Caki2 (cell line): ENCODE measurements around the gene MYNN. TPM values are rescaled to one million over a fixed set of nuclear protein-coding genes. Genes with fewer than 3 reads are reported as not detected.
"Not testable (repeated sequence)": the region's sequence is repeated elsewhere in the genome, so short reads cannot be mapped to it uniquely, and the experiment has no call there.

Source experiments
- DNase-seq: peaks from one replicate; pipeline ENCODE4 v3.0.0-alpha.2; 2015; ENCODE audit warnings: low read depth
- in situ Hi-C: cut with HindIII; loops from 2 replicates; pipeline ENCODE4 v1.10.0; 2016; ENCODE audit warnings: low sequenced_read_pairs, low pct_unique_long_range_greater_than_20kb, mixed read lengths
- total RNA-seq: library from RNA; depleted of rRNA; stranded (reverse); fragments of >200 nt; shearing (Covaris generic); gene quantifications from 2 replicates; pipeline ENCODE4 v1.2.3, GENCODE V29; 2014; ENCODE audit warnings: low replicate concordance; rRNA removed

The MYNN gene
- 17.0 and 17.8 TPM in 2 replicates for total RNA-seq

DNA sequence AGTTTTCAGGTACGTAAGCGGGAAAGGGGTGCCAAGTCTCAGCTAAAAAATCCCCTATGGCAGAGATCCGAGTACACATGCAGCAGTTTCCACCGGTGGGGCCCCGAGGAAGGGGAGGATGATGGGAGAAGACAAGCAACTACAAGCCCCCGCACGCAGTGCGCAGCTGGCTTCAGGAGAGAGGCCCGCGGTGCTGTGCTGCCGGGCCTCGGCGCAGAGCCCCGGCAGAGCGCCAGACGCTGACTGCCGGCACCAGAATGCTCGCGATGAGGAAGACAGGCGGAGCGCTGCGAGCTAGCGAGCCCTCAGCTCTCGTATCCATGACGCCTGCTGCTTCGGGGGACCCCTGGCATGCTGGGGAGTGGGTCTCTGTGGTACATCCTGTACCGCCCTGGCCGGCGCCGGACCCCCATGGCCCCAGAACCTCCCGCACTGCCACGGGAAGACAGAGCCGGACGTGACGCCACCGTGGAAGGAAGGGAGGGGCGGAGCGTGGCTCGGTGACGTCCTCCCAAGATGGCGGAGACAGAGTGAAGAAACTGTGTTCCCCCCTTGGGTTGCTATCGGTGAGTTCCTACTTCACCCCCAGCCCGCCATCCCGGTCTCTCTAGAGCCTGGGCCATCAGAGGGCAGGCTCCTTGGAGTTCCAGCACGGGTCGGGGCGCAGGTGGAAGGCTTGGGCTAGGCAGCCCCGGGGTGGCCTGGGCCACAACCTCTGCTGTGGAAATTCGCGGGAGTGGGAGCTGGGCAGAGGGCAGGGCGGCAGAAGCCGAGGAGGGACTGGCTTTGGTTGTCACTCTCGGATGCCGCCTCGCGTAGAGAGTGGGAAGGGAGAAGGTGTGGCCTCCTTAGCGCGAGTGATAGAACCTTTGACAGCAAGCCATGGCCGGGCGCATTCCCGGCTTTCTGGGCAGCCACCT, at the start of gene MYNN:
MYNN (plus strand) TSS at position 500 of the 920 bp plus-strand sequence. CDS start 900 bp downstream, outside the sequence.
- peak; percentile 93 for DNase-seq
- in situ Hi-C loops, result no loop called here

DNA sequence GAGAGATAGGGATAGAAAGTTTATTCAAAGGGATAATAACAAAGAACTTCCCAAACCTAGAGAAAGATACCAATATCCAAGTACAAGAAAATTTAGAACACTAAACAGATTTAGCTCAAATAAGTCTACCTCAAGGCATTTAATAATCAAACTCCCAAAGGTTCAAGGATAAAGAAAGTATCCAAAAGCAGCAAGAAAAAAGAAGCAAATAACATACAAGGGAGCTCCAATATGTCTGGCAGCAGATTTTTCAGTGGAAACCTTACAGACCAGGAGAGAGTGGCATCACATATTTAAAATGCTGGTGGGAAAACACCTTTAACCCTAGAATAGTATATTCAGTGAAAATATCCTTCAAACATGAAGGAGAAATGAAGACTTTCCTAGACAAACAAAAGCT, 41.3 kb upstream of the MYNN start:
- in situ Hi-C loops, DNase-seq: not testable (repeated sequence)

DNA sequence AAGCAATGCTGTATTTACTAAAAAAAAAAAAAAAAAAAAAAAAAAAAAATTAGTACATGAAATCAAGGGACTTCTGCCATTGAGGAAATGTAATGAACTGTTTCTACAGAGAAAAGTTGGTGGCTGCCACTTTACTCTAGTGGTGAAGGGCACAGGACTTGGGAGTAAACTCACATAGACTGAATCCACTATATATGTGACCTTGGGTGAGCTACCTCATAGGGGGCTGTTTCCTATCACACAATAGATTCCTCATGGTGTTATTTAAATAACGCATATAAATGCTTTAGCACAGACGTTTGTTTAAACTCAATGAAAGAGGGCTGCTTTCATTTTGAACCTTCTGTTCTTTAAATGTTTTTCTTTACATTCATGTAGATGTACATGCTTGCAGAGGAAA, 34.1 kb upstream of the MYNN start:
- in situ Hi-C loops, result no loop called here
- DNase-seq, result no peak

DNA sequence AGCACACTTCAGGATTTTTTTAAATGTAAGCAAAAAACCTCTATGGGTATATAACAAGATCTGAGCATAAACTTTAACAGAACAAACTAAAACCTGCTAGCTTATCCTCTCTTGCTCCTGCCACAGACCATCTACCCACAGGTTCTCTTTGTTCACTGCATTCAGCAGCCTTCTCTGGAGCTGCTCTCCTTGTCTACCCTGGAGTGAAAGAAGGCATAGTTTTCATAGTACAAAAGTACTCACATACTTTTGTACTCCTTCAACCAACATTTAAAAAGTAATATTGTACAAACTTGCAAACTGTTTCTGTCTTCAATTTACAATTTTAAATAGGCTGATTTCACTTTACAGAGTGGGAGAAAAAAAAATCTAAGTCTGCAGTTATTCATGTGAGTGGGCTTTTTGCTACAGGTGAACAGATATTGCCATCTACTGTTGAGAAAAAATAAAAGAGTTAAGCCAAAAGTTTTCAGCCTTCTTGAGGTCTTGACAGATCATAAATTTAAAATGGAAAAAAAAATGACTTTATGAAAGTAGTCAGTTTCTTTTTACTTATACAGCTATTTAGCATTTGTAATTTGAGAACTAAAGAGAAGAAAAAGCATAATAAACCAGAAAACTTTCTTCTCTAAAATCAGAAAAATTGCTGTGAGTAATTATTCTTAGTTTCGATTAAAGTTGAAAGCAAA, 28.7 kb upstream of the MYNN start:
- in situ Hi-C loops, result no loop called here
- DNase-seq, result peak; percentile 32

DNA sequence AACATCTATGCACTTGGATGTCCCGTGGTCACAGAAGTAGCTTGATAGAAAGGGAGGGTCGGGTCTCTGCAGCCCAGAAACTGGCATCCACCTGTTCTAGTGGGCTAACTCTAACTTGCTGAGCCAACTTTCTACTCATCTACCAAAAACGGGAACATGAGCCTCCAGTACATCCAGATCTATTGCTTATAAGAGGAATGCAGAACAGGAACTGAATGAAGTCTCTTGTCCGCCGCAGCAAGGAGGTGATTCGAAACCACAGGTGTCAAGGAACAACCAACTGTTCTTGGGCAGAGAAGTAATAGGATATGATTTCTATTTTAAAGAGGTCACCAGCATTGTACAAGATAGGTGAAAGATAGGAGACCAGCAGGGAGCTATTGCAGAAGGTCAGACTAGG, 26.3 kb upstream of the MYNN start:
- in situ Hi-C loops, result no loop called here
- DNase-seq, result no peak

DNA sequence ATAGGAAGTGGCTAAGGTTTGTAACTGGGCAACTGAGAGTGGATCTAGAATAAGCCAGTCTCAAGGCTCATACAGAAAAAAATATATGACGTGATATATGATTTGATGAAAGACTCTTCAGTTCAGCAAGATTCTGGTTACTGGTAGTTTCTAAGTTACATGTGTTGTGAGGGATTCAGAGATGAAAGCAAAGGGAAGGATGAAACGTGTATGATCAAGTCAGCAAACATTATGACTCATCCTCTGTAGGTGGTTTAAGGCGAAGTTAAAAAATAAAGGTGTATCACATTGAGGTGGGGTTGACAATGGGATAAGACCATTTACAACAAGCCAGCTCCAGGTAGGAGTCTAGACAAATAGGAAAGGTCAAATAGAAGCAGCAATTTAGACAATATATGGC, 24.5 kb upstream of the MYNN start:
- DNase-seq, result no peak
- in situ Hi-C loops, result no loop called here

DNA sequence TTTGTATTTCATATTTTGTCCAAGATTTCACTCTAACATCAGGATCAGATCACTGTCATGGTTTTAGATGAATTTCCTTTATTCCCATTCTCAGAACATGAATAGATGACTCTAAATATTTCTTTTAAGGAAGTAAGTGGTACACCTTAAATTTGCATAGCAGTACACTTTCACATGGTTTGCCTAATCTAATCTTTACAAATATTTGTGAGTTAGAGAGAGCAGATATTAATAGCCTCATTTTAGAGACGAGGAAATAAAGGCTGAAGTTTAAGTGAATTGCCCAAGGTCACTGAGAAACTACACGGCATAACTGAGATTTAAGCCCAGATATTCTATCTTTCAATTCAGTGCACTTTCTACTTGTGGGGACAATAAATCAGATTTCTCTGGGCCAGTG, 22.5 kb upstream of the MYNN start:
- DNase-seq, result no peak
- in situ Hi-C loops, result no loop called here

DNA sequence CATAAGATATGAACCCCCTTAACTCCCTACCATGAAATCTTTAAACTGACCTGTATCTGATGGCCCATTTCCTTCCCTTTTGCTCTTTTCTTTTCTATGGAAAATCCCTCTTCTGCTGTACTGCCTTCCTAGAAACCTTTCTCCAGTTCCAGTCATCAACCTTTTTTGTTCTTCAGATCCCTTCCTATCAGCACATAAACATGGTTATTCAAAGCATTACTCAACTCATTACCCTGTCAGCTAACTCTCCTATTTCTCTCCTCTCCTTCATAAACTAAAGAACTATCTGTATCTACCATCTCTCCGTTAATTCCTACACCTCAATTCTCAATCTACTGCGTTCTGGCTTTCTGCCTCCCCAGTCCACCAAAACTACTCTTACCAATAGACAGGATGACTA, 21.3 kb upstream of the MYNN start:
- in situ Hi-C loops, result no loop called here
- no peak for DNase-seq

DNA sequence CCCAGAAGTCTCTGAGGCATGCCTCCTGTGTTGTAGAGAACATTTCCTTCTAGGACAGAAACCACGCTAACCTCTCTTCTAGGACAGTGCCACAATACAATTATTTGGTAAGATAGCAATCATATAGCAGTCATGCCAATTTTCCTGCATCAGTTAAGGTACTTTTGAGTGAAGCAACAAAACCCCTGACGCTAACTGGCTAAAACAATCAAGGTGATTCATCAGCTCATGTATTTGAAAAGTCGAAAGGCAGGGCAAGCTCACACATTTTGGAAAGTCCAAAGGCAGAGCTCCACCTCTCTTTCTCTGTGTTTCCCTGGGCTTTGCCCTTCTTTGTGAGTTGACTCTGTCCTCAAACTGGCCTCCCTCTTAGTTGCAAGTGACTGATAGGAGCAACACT, 18.5 kb upstream of the MYNN start:
- DNase-seq, result no peak

DNA sequence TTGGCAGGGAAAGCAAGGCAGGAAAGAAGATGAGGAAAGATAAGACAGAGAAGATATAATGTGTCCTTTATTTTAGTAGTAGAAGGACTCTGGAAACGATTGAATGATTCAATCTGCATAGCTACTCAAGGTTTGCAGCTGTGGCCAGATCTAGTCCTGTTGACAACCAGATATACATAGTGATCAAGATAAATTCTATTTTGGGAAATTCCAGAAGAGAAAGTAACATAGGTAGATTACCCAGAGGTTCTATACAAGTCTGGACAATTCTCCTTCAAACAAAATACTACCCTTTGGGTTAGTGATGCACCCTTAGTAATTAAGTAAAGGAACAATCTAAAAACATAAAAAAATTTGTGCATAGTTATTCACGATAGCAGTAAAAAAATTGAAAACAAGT, 17.7 kb upstream of the MYNN start:
- in situ Hi-C loops, result no loop called here
- no peak for DNase-seq

More for the DNA sequence above, 18.5 kb upstream of the MYNN start:
- in situ Hi-C loops, result no loop called here

DNA sequence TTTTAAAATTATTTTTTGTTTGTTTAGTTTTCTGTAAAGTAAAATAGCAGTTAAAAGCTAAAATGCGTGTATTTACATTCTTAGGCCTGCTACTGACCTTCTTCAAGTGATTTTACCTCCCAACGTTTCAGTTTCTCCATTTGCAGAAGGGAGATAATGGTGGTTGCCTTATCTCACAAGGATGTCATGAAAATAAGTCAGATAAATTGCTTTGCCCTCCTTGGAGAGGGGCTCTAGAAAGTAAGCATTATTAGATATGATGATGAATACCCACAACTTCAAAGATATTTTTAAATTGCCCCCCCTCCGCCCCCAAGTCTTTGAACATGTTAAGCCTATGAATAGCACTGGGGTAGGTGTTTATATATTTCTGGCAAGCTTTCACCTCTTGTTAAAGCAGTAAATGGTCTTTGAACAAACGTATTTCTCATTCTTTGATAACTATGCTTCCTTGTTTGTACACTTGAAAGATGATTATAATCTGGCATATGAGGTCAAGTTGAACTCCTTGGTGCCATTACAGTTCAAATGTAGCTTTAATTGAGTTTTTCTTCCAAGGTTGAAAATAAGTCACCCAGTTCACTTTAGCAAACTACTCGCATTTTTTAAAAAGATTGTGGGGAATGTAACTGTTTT, 14.7 kb upstream of the MYNN start:
- no peak for DNase-seq
- in situ Hi-C loops, result no loop called here

DNA sequence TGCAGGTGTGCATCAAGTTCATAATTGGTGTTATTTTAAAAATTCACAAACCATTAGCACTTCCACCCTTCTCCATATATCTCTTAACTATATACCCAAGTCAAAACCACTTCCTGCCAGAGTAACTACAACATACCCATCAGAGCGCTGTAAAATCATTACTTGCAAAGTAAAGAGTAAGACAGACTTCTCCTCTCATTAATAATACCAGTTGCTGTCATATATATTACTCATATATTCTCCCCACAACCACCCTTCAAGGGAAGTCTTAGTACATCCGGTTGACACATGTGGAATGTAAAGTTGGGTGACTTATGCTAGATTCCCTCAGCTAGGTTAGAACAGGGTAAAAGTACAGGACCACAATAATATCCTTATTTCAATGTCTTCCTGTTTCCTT, 13.9 kb upstream of the MYNN start:
- in situ Hi-C loops, result no loop called here
- DNase-seq, result no peak

DNA sequence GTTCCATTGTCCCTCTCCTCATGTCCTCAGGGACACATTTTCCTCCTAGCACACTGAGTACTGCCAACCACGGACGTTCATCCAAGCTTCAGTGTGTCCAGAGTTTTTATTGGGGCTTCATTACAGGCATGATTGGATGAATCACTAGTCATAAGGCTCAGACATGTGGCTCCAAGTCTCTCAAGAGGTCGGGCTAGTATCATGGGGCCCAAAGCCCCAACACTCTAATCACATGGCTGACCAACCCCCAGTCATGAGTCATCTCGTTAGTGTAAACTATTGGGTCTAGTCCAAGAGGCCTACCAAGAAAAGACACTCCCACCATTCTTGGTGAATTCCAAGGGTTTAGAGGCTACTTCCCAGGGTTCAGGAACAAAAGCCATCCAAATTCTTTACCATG, 12.7 kb upstream of the MYNN start:
- peak; percentile 85 for DNase-seq
- in situ Hi-C loops, result no loop called here

DNA sequence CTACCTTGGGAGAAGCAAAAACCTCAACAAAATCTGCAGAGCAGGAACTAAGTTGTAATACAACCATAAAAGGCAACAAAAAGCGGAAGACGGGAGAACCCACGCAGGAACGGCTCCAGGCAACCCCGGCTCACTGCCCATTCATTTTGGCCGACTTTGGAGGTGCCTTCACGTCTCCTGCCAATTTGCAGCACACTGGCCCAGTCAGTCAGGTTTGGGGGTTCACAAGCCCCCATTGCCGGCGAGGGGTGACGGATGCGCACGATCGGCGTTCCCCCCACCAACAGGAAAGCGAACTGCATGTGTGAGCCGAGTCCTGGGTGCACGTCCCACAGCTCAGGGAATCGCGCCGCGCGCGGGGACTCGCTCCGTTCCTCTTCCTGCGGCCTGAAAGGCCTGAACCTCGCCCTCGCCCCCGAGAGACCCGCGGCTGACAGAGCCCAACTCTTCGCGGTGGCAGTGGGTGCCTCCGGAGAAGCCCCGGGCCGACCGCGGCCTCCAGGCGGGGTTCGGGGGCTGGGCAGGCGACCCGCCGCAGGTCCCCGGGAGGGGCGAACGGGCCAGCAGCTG, 8.8 kb upstream of the MYNN start:
- peak; percentile 60 for DNase-seq
- in situ Hi-C loops, result no loop called here

DNA sequence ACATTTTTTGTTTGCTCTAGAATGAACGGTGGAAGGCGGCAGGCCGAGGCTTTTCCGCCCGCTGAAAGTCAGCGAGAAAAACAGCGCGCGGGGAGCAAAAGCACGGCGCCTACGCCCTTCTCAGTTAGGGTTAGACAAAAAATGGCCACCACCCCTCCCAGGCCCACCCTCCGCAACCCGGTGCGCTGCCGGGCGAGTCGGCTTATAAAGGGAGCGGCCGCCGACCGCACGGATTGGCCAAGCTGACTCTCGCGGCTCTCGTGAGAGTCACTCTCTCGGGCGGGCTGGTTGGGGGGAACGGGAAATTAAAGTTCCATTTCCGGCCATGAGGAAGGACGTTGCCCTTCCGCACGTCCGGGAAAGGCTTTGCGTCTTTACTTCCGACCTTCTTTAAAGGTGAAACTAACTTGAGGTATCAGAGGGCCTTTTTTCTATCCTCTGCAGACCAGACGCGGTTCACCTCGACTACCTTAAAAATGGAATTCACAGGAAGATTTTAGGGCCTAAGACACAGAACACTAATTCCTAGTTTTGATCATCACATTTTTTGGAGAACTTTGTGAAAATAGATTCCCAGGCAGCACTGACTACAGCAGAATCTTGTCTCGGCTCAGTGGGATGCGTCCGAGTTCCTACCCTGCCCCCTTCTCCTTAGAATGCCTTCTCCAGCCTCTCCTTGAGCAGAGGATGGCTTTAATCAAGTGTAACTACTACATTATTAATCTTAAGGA, 8.1 kb upstream of the MYNN start, which contains the start of gene TERC:
TERC (minus strand) TSS at position 179 of the 731 bp plus-strand sequence.
- in situ Hi-C loops, result no loop called here
- peak; percentile 85 for DNase-seq

DNA sequence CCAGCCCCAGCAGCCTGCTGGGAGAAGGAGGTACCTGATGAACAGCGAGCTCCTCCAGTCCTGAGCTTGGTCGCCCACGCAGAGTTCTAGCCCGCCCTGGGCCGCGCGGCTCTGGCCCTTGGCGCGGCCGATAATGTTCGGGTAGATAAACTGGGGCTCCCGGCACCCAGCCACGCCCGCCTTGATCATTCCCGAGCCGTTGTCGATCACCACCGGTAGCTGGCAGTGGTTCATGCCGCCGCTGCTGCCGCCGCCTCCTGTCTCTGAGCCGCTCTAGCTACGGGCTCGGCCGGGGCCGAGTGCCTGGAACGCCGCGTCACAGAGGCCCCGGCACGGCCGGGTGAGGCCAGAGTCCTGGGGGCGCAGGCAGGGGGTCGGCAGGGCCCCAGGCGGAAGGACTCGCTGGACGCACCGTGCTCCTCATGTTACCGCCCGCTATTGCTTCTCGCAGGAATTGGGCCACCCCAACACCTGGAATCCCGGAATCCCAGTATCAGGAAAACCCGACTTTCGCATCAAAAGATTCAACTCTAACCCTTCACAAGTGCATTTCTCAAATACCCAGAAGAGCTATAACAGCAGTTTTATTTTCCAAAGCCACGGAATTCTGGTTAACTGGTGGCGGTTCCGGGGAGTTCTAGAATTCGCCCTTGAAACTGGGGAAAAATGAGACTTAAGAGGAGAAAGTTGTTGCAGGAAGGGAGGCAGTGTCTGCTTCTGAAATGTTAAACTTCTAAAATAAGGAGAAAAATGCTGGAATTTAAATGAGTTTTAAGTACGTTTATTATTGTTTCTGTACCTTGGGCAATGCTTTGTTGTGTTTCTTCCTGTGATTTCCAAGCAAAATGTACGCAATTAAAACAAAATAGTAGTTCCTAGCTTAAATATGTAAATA, 3.7 kb upstream of the MYNN start, which contains the start of gene ACTRT3:
ACTRT3 (minus strand) TSS at position 275 of the 895 bp plus-strand sequence; CDS start at position 234, 41 bp downstream.
- in situ Hi-C loops, result no loop called here
- DNase-seq, result peak; percentile 83
